ENCODE measurements around the gene GLTPD2. TPM values are rescaled to one million over a fixed set of nuclear protein-coding genes. Genes with fewer than 3 reads are reported as not detected.
"Not testable (repeated sequence)": the region's sequence is repeated elsewhere in the genome, so short reads cannot be mapped to it uniquely, and the experiment has no call there.

GLTPD2 gene
- total RNA-seq, 1 donor from 2014 or later, result not detected

- no peak for DNase-seq (ENCODE audit: low spot score)
Measured at GRCh38 chr17:4807605-4808377, 19.0 kb downstream of the GLTPD2 start.

- DNase-seq (ENCODE audit: low spot score), result no peak
Measured at GRCh38 chr17:4808378-4808767, 19.6 kb downstream of the GLTPD2 start.

GRCh38 chr17:4810696-4811290, 22.0 kb downstream of the GLTPD2 start:
- no peak for DNase-seq (ENCODE audit: low spot score)

- no peak for DNase-seq (ENCODE audit: low spot score)
Measured at GRCh38 chr17:4811471-4811870, 22.7 kb downstream of the GLTPD2 start.

- DNase-seq (ENCODE audit: low spot score), result no peak
Measured at GRCh38 chr17:4812690-4813089, 23.9 kb downstream of the GLTPD2 start.

GRCh38 chr17:4815043-4815675, 26.4 kb downstream of the GLTPD2 start:
- no peak for DNase-seq (ENCODE audit: low spot score)

GRCh38 chr17:4816826-4817225, 28.1 kb downstream of the GLTPD2 start:
- no peak for DNase-seq (ENCODE audit: low spot score)

GRCh38 chr17:4818276-4818675, 29.5 kb downstream of the GLTPD2 start:
- DNase-seq (ENCODE audit: low spot score), result no peak

GRCh38 chr17:4822835-4823234, 34.1 kb downstream of the GLTPD2 start:
- DNase-seq (ENCODE audit: low spot score), result no peak

GRCh38 chr17:4823373-4824089, 34.8 kb downstream of the GLTPD2 start:
- DNase-seq (ENCODE audit: low spot score), result no peak

- no peak for DNase-seq (ENCODE audit: low spot score)
Measured at GRCh38 chr17:4827399-4827798, 38.6 kb downstream of the GLTPD2 start.

- DNase-seq (ENCODE audit: low spot score), result not testable (repeated sequence)
Measured at GRCh38 chr17:4832829-4833177, 44.0 kb downstream of the GLTPD2 start.

GRCh38 chr17:4833178-4833940, 44.6 kb downstream of the GLTPD2 start, which contains the start of gene MINK1:
Gene MINK1, plus strand, starts transcription at chr17:4833340. Its CDS starts 244 bp downstream, at chr17:4833584.
- peak; percentile 97 for DNase-seq (ENCODE audit: low spot score)

- peak; percentile 69 for DNase-seq (ENCODE audit: low spot score)
Measured at GRCh38 chr17:4833941-4834680, 45.3 kb downstream of the GLTPD2 start.

- no peak for DNase-seq (ENCODE audit: low spot score)
Measured at GRCh38 chr17:4834681-4835020, 45.9 kb downstream of the GLTPD2 start.

GRCh38 chr17:4836221-4836620, 47.5 kb downstream of the GLTPD2 start:
- no peak for DNase-seq (ENCODE audit: low spot score)

- no peak for DNase-seq (ENCODE audit: low spot score)
Measured at GRCh38 chr17:4837471-4838308, 48.9 kb downstream of the GLTPD2 start.

- no peak for DNase-seq (ENCODE audit: low spot score)
Measured at GRCh38 chr17:4838309-4838785, 49.6 kb downstream of the GLTPD2 start.

GRCh38 chr17:4839221-4839620, 50.5 kb downstream of the GLTPD2 start:
- no peak for DNase-seq (ENCODE audit: low spot score)

All from umbilical cord (tissue), 2 donors.